HG03565 (cell line): ENCODE results near the gene SMIM3.
"Not testable (repeated sequence)": the region's sequence is repeated elsewhere in the genome, so short reads cannot be mapped to it uniquely, and the experiment has no call there.

Source experiments
- ATAC-seq: cut with Tn5 transposase; IDR thresholded peaks from one replicate; pipeline ENCODE4 v1.9.1; 2021; ENCODE audit warnings: mild to moderate bottlenecking, moderate library complexity; ENCODE audit not compliant: unreplicated experiment

Gene SMIM3, protein sequence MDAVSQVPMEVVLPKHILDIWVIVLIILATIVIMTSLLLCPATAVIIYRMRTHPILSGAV

DNA sequence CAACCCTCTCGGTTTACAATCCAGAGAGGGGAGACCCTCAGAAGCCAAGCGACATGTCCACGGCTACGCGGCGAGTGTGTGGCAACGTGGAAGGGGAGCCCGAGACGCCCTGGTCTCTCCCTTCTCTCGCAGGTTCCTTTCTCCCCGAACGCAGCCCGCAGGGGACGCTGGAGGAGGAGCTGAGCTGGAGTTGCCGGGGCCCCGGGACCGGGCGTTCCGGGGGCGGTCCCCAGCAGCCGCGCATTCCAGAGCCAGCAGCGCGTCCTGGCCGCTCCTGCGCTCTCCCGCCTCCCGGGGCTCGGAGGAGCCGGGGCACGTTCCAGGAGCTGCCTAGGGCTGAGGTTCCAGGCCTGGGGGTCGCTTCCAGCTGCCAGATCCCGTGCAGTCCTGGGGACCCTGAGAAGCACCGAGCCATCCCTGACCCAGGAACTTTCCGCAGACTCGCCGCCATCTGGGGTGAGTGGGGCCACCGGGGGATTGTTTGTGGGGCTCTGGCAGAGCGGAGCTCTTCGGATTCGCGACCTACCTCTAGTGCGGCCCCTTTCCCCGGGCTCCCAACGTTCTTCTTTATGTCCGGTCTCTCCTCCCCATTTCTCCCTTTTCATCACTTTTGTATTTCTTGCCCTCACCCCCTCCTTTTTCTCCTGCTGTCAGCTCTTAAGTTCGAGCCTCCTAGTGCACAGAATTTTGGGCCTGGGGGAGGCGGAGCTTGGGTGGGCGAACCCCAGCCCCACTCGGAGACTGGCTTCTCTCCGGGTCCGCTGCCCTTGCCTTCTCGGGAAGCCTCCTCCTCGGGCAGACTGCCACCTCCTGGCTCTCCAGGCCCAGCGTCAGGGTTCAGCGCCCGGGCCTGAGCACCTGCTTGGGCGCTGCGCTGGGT lies at the start of gene SMIM3:
Gene SMIM3 (plus strand): TSS at position 241 of the 880 bp plus-strand sequence. CDS start 16,684 bp downstream, outside the sequence.
- no peak for ATAC-seq

DNA sequence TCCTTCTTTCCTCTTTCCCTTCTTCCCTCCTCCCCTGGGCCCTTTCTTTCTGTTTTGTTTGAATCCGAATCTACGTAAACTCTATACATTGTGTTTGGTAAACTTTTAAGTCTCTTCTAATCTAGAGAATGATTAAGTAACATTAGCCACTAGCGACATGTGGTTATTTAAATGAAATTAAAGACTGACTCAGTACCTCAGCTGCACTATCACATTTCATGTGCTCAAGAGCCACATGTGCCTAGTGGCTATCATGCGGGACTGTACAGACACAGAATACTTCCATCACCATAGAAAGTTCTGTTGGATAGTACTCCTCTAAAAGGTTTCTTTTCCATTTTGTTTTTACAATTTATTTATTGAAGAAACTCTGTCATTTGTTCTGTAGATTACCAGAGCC lies 48.7 kb upstream of the SMIM3 start:
- no peak for ATAC-seq

DNA sequence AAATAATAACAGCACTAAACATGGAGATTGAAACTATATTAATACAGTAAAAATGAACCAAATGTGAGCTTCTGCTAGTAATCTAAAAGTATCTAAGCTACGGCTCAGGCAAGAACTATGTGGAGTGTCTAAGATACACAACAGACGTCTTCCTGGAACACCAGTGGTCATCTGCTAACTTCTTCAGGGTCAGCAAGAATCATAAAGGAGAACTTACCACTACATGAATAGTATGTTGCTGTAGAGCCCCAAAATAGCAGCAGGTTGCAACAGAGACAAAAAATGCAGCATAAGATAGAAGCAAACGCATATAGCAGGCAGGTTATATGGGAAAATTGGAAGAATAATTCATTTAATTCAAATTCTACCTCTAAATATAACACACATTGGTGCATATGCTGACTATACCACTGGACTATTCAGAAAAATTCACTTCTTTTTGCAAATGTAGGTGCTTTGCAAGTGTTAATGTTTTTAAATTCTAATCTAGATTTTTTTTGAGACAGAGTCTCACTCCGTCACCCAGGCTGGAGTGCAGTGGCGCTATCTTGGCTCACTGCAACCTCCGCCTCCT lies 46.8 kb upstream of the SMIM3 start:
- ATAC-seq: no peak

DNA sequence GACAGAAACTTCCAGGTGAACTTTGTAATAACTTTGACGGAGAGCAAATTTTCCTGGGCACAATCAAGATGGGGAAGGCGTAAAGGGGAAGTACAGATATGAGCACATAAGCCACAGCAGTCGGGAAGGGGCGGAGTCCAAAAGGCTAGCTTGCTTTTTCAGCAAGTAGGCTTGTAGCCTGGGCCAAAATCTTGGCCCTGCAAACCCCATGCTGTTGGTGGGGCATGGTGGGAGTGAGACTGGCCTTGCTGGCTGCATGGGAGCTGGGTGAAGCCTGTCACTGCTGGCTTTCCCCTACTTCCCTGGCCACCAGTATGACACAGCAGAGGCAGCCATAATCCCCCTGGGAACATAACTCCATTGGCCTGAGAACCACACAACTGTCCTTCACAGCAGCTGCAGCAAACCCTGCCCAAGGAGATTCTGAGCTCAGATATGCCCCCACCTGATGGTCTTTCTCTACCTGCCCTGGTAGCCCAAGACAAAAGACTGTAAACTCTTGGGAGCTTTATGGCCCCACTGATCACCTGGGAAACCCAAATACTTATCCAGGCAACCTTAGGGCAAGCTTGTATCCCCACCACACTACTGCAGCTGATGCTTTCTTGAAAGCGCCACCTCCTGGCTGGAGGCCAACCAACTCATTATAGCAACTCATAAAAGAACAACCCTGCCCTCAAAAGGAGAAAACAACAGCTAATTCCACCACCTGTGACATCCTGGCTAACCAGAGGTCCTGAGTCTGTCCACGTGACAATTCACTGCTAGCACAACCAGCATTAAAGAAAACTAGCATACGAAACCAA lies 43.8 kb upstream of the SMIM3 start:
- peak; percentile 73 for ATAC-seq

DNA sequence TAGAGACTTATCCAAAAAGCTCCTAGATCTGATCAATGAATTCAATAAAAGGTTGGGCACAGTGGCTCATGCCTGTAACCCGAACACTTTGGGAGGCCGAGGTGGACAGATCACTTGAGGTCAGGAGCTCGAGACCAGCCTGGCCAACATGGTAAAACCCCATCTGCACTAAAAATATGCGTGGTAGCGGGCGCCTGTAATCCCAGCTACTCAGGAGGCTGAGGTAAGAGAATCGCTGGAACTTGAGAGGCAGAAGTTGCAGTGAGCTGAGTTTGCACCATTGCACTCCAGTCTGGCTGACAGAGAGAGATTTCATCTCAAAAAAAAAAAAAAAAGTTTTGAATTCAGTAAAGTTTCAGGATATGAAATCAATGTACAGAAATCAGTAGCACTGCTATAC lies 39.7 kb upstream of the SMIM3 start:
- ATAC-seq: no peak

DNA sequence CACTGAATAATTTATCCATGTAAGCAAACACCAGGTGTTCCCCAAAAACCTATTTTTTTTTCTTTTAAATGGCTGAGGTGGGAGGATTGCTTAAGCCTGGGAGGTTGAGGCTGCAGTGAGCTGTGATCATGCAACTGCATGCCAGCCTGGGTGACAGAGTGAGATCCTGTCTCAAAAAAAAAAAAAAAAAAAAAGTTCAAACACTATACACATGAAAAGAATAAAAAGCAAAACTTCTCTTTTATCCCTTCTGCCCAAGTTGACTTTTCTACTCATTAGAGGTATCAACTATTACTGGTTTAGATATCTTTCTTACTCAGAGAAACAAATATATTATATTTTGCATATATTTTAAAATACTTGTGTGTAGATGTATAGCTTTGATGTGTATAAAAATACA lies 37.6 kb upstream of the SMIM3 start:
- no peak for ATAC-seq

DNA sequence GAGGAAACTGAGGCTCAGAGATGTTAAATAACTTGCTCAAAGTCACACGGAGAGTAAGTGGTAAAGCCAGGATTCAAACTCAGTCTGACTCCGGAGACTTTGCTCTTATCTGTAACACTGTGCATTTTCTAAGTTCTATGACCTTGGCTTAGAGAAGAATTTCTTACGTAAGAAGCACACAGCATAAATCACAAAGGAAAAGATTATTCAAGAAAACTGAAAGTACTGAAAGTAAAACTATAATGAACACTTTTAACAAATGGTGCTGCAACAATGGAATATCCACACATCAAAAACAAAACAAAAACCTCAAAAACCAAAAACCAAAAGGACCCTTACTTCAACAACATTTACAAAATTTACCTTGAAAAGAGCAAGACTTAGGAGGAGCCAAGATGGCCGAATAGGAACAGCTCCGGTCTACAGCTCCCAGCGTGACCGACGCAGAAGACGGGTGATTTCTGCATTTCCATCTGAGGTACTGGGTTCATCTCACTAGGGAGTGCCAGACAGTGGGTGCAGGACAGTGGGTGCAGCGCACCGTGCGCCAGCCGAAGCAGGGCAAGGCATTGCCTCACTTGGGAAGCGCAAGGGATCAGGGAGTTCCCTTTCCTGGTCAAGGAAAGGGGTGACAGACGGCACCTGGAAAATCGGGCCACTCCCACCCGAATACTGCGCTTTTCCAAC lies 36.0 kb upstream of the SMIM3 start:
- not testable (repeated sequence) for ATAC-seq

DNA sequence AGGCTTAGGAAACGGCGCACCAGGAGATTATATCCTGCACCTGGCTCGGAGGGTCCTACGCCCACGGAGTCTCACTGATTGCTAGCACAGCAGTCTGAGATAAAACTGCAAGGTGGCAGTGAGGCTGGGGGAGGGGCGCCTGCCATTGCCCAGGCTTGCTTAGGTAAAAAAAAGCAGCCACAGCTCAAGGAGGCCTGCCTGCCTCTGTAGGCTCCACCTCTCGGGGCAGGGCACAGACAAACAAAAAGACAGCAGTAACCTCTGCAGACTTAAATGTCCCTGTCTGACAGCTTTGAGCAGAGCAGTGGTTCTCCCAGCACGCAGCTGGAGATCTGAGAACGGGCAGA lies 35.4 kb upstream of the SMIM3 start:
- ATAC-seq: not testable (repeated sequence)

DNA sequence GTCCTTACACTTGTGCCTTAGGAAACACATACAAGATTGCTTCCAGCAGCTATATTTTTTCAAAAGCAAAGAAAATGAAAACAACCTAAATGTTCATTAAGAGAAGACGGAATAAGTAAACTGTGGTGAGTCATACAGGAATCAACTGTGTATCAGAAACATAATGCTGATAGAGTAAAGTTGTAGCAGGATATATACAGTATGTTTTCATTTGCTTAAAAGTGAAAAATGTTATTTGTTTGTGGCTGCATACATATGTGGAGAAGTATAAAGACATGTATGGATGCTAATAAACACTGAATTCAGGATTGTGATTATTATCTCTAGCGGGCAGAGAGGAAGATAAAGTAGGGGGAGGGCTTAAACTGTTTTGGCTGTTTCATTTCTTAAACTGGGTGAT lies 28.1 kb upstream of the SMIM3 start:
- no peak for ATAC-seq

DNA sequence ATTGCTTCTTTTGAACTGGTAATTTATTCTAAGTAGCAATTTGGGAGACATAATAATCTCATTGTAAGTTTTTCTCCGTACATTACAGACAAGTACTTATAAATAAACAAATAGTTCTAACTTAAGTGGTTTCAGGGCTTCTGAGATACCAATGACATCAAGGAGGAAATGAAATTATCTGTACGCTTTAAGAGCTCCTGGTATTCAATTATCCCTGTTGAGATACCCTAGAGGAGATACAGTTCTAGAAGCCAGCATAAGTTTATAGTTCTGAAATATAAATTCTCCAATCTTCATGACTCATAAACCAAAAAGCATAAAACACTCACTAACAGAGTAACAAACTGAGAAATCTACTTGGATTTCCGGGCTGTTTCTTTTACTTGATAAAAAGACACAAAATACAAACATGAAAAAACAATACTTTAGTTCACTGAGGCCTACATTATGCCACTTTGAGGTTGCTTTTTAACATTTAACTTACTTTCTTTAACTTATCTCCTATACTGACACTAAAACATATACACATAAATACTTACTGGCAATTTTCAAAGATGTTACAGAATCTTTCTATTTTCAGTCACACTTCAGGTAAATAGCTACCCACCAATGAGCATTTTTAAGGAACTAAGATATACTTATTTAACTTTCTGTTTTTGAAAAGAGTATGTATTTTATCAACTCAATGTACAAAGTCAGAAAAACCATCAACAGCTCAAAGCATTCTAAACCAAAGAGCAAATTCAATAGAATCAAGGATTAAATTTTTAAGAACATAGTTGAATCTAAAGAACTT lies 27.3 kb upstream of the SMIM3 start:
- ATAC-seq: no peak

DNA sequence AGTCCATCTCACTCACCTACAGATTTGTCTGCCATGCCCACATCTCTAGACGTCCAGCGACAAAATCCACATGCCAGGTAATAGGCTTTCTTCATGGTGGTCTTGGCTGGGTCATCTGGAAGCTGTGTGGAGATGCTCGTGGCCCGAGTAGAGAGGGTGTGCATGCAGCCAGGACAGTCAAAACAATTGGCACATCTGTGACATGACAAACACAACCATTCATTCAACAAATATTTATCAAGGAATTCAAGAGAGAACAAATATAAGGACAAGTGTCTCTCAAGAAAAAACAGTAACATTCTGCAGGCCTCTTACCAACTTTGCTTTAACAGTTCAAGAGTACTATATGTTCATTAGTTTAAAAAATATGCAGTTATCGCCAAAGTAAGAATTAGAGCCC lies 25.1 kb upstream of the SMIM3 start:
- no peak for ATAC-seq

DNA sequence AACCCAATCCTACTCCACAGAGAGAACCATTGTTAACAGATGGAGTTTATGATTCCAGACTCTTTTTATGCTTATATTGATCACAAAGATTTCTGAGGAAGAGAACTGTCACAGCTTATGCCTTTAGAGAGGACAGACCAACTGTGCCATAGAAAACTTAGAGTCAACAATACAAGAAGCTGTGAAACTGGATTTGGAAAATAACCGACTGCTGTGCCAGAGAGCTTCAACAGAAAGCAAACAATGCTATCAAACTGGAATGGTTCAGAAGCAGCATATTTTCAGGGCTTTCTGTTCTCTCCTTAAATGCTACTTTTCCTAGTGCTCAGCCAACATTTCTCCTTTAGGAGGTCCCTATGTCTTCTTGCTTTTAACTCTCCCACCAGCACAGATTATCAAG lies 24.7 kb upstream of the SMIM3 start:
- no peak for ATAC-seq

DNA sequence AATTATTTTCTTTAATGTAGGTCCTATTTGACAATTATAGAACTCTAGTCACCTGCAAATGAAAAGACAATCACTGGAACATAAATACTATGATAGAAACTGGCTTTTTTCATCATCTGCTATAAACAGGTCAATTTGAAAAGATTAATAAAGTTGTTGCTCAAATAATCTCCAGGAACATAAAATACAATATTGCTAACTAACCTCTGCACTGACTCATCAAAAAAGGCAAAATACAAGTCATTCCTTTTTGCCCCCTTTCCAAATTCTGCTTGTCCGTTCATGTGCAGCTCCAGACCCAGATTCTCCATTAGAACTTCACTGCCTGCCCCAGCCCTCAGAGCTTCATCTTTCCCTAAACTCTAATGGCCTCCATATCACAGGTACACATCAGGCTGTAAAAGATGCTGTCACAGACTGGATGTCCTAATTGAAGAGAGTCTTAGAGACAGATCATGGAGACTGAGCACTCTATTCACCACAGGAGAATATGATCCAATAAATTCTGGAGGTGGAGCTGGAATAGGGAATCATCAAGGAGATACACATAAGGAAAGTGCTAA lies 21.4 kb upstream of the SMIM3 start:
- no peak for ATAC-seq

DNA sequence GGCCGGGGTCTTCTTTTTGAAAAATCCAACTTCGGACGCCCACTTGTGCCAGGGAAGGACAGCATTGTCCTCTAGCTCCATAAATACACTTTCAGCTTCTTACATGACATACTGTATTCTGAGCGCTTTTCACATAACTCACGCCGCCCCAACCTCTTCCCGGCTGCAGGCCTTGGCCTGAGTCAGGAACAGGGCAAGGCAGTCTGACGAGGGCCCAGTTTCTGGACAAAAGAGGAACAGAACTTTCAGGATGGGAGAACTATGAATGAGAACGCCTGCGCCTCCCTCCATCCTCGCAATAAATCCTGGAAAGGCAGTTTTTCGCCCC lies 20.4 kb upstream of the SMIM3 start:
- ATAC-seq: peak; percentile 2

DNA sequence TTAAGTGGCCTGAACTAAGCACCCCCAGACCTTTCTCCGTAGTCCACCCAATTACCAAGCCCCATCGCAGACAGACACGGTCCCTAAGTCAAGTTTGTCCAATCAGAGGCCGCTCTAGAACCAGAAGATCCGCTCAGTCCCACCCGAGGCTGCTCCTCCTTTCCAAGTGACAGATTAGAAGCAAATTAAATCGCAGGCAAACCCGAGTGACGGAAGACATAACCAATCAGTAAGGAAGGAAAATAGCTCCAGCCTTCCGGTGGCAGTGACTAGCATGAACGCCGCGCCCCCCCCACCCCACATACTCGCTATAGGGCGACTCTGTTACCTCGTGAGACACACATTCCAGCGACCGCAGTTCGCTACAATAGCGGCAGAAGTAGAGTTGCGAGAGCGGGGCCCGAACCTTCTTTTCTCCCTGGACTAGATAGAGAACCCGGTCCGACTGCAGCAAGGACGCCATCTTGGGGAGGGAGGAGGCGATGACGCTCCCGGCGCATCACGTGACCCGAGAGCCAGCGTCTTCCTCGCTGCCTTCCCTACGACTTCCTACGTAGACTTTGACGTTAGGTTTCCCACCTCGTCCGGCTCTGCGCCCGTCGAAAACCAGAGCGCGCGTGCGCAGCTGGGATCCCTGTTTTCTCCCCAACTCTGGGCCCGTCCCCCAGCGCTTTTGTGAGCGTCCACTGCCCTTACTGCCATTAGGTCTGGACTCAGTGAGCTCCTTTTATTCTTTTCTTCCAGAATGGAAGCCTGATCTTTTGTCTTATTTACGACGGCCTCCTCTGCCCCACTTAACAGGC lies 19.8 kb upstream of the SMIM3 start, which contains the start of gene DCTN4:
Gene DCTN4 (minus strand): TSS at position 487 of the 803 bp plus-strand sequence. CDS start 24 bp downstream, at position 463.
- peak; percentile 93 for ATAC-seq

DNA sequence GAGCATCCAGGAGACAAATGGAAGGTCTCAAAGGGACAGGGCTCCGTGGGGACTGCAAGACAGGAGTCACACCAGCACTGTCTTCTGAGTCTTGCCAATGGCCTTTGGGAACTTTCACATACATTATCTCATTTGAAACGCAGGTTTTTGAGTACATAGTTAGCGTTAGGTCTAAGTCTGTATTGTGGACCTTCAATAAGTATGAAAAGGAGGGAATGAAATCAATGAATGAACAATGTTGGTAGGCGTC lies 19.3 kb upstream of the SMIM3 start:
- ATAC-seq: no peak

DNA sequence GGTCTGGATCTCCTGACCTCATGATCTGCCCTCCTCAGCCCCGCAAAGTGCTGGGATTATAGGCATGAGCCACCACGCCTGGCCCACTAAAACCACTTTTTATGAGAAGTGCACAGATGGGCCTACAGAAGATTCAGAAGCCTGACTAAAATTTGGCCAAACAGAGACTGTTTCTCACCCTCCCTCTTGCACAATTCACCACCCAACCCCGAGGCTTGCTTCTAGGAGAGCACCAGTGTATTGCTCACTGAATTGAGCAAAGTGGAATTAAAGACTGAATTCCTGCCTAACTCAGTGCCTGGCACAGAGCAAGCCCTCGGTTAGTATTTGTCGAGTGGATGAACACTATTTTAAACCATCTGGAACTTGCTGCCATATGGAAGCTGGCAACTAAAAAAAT lies 16.3 kb upstream of the SMIM3 start:
- ATAC-seq: no peak

DNA sequence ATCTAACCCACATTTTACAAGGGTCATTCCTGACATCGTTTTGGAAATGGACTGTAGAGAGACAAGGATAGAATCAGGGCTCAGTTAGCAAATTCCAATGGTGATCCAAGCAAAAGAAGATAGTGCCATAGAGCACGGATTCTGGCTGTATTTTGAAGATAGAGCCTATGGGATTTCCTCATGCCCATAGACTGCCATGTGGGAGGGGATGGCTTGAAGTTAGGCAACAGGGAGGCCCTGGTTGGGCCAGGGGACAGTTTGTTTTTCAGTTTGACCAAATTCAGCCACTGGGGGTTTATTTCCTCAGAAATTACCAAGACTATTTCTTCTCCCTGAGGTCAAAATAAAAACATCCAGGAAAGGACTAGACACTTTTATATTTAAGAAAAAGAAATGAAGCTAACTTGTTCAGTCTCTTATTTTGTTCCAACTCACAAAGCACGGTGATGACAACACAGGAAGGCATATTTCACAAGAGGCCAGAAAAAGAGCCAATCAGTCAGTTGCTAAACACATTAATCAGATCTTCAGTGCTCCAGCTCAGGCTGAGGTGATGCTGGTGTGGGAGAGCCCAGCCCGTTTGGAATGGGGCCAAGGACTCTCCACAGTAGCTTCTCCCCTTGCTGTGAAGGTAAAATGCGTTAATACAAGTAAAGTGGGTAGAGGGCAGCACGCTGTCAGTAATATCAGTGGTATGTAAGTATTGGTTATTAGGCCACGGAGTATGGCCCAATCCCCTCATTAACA lies 15.4 kb upstream of the SMIM3 start:
- ATAC-seq: no peak

DNA sequence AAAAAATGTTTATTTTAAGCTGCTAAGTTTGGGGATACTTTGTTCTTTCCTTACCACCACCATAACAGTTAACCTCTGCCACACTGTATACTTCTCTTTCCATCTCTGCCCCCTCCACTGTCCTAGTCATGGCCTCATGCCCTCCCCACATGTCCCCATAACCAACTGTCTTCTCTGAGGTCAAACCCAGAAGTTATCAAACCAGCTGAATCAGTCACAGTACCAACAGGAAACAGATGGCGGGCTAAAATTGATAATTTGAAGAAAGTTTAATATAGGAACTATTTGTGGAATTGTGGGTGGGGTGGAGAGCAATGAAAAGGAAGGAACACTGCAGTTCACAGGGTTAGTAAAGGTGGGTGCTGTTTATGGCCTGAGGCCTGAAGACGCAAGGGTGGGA lies 14.0 kb upstream of the SMIM3 start:
- ATAC-seq: no peak
